Measurements from ENCODE around the gene KCNH1.

Gene KCNH1

GRCh38 chr1:210629276-210629675, 504.7 kb downstream of the KCNH1 start:
- Histone ChIP-seq H3K4me1 (ENCODE audit: control insufficient read depth in 2 of 2, insufficient read depth in 1 of 2, low read depth in 1 of 2, low read length in 2 of 2) (peaks cover 5 to 8% of the 10 kb centered on the region in 2 donors), H3K4me2 (ENCODE audit: insufficient read depth, low read length, poor library complexity, severe bottlenecking) (no peak overlapping the region), H2BK120ac (ENCODE audit: low read depth, low read length) (no peak overlapping the region), H3K4ac (ENCODE audit: low read length) (no peak overlapping the region), H3K27me3 (ENCODE audit: control insufficient read depth in 3 of 3, insufficient read depth in 3 of 3, low read depth in 1 of 3, low read length in 3 of 3) (no peaks in the 10 kb centered on the region), H3K79me1 (ENCODE audit: low read depth, low read length) (no peaks in the 10 kb centered on the region), H2BK5ac (ENCODE audit: low read length) (no peak overlapping the region), H2AFZ (ENCODE audit: low read length) (no peak overlapping the region), H3K9ac (ENCODE audit: low read depth, low read length, poor library complexity) (no peak overlapping the region), H3K23ac (ENCODE audit: low read depth, low read length, poor library complexity) (no peak overlapping the region), H3K4me3 (ENCODE audit: low read length in 2 of 2) (no peak overlapping the region), H2BK15ac (ENCODE audit: low read length) (no peak overlapping the region), H3K9me3 (replicated peaks in 1 of 2; ENCODE audit: control insufficient read depth in 2 of 2, insufficient read depth in 1 of 2, low read depth in 1 of 2, low read length in 2 of 2) (no peaks in the 10 kb centered on the region), H4K8ac (ENCODE audit: low read depth, low read length) (no peak overlapping the region), H3K14ac (ENCODE audit: low read length) (no peak overlapping the region), H2AK5ac (ENCODE audit: low read depth, low read length) (no peak overlapping the region), H2BK12ac (ENCODE audit: low read length) (no peak overlapping the region), H3K18ac (ENCODE audit: low read length) (no peak overlapping the region), H3K36me3 (replicated peaks in 1 of 2; ENCODE audit: control insufficient read depth in 2 of 2, insufficient read depth in 2 of 2, low read length in 2 of 2) (no peaks in the 10 kb centered on the region), H4K91ac (ENCODE audit: low read depth, low read length, poor library complexity) (no peak overlapping the region), H3K27ac (replicated peaks; ENCODE audit: low read length) (no peak overlapping the region)
- WGBS, 2 donors (ENCODE audit: extremely low coverage in 2 of 2, insufficient read length in 2 of 2, insufficient replicate concordance in 1 of 2), result no CpG with 5 or more reads among the region's 2 CpGs
- no peak for DNase-seq (ENCODE audit: low spot score)

DNA sequence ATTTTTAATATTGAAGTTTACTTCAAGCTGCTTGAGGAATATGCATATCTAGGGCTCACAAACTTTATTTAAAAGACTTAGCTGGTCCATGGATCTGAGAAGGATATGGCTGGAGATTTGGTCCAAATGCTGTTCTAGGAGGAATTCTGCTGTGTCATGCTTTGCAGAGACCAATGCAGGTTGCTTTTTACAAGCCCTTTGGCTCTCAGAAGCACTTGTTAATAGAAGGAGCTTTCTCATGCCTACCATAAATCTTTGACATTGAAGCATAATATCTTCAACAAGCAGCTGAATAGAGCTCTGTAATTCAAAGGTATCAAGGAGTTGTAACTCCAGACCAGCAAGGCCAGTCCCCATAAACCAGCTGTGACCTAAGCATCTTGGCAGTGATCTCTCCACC, 506.2 kb downstream of the KCNH1 start:
- H4K91ac ChIP-seq (ENCODE audit: low read depth, low read length, poor library complexity), result no peak overlapping the region
- no peak overlapping the region for H3K14ac ChIP-seq (ENCODE audit: low read length)
- H3K4me1 ChIP-seq (ENCODE audit: control insufficient read depth in 2 of 2, insufficient read depth in 1 of 2, low read depth in 1 of 2, low read length in 2 of 2), result peaks cover 0 to 2% of the 10 kb centered on the region in 2 donors
- H2AFZ ChIP-seq (ENCODE audit: low read length), result no peak overlapping the region
- no peak overlapping the region for H3K23ac ChIP-seq (ENCODE audit: low read depth, low read length, poor library complexity)
- H3K4me3 ChIP-seq (ENCODE audit: low read length in 2 of 2), result no peak overlapping the region
- no peak overlapping the region for H3K27ac ChIP-seq (replicated peaks; ENCODE audit: low read length)
- H2BK5ac ChIP-seq (ENCODE audit: low read length), result no peak overlapping the region
- no peak overlapping the region for H2AK5ac ChIP-seq (ENCODE audit: low read depth, low read length)
- H3K18ac ChIP-seq (ENCODE audit: low read length), result no peak overlapping the region
- H2BK15ac ChIP-seq (ENCODE audit: low read length), result no peak overlapping the region
- no peak for DNase-seq (ENCODE audit: low spot score)
- H3K9ac ChIP-seq (ENCODE audit: low read depth, low read length, poor library complexity), result no peak overlapping the region
- no peaks in the 10 kb centered on the region for H3K36me3 ChIP-seq (replicated peaks in 1 of 2; ENCODE audit: control insufficient read depth in 2 of 2, insufficient read depth in 2 of 2, low read length in 2 of 2)
- no peaks in the 10 kb centered on the region for H3K9me3 ChIP-seq (replicated peaks in 1 of 2; ENCODE audit: control insufficient read depth in 2 of 2, insufficient read depth in 1 of 2, low read depth in 1 of 2, low read length in 2 of 2)
- H2BK120ac ChIP-seq (ENCODE audit: low read depth, low read length), result no peak overlapping the region
- no peaks in the 10 kb centered on the region for H3K27me3 ChIP-seq (ENCODE audit: control insufficient read depth in 3 of 3, insufficient read depth in 3 of 3, low read depth in 1 of 3, low read length in 3 of 3)
- H3K4me2 ChIP-seq (ENCODE audit: insufficient read depth, low read length, poor library complexity, severe bottlenecking), result no peak overlapping the region
- no peak overlapping the region for H3K4ac ChIP-seq (ENCODE audit: low read length)
- no peaks in the 10 kb centered on the region for H3K79me1 ChIP-seq (ENCODE audit: low read depth, low read length)
- no peak overlapping the region for H2BK12ac ChIP-seq (ENCODE audit: low read length)
- no peak overlapping the region for H4K8ac ChIP-seq (ENCODE audit: low read depth, low read length)

All from neuronal stem cell (in vitro differentiated cells).